ENCODE measurements around the gene STX8. TPM values are rescaled to one million over a fixed set of nuclear protein-coding genes. Genes with fewer than 3 reads are reported as not detected.

Gene STX8
- total RNA-seq (10 to 100 TPM; 42.8 to 70.6 (median 61.2) TPM), polyA plus RNA-seq (10 to 100 TPM; 34.0 to 50.5 (median 42.9) TPM)
- long read RNA-seq, donor 1, transcript STX8-201 (8 exons, 1,246 nt), result major isoform, 14 of 19 reads
- long read RNA-seq, donor 1, partial matches to known transcripts, result 2 of 19 reads
- long read RNA-seq, donor 1, other reads (novel, unspliced or antisense), result 0 of 19 reads
- long read RNA-seq, donor 2, transcript STX8-201 (8 exons, 1,246 nt), result major isoform, 27 of 37 reads
- long read RNA-seq, donor 2, partial matches to known transcripts, result 9 of 37 reads
- long read RNA-seq, donor 2, other reads (novel, unspliced or antisense), result 0 of 37 reads

GRCh38 chr17:9575381-9576101 is at the start of gene STX8:
Gene STX8, minus strand, starts transcription at chr17:9575820. Its CDS starts 12 bp downstream, at chr17:9575808.
- TF ChIP-seq CTCF (IDR thresholded peaks at IDR 0.05), result no peak
- no peaks in the 10 kb centered on the region for H3K27me3 ChIP-seq (ENCODE audit: insufficient read depth in 3 of 3, low read length in 2 of 3)

GRCh38 chr17:9622961-9623360 is 47.3 kb upstream of the STX8 start:
- no peak for DNase-seq
- TF ChIP-seq CTCF (IDR thresholded peaks at IDR 0.05), result no peak
- H3K4me1 ChIP-seq, result no peaks in the 10 kb centered on the region
- no peak for ATAC-seq
- H3K9me3 ChIP-seq, result peaks cover 34% of the 10 kb centered on the region
- no peaks in the 10 kb centered on the region for H3K27me3 ChIP-seq (ENCODE audit: insufficient read depth in 3 of 3, low read length in 2 of 3)
- intact Hi-C loops (cut with DNase I), result no loop called here
- no peak overlapping the region for H3K27ac ChIP-seq
- H3K36me3 ChIP-seq (ENCODE audit: insufficient read depth in 1 of 2, low read depth in 1 of 2), result no peaks in the 10 kb centered on the region
- H3K4me3 ChIP-seq, result no peak overlapping the region

More at GRCh38 chr17:9575381-9576101, at the start of gene STX8:
- DNase-seq (peak; percentile 94 to 95), ATAC-seq (peak; percentile 94 to 98 (median 98))
- Histone ChIP-seq H3K36me3 (ENCODE audit: insufficient read depth in 1 of 2, low read depth in 1 of 2) (no peaks in the 10 kb centered on the region), H3K4me1 (peaks cover 10% of the 10 kb centered on the region), H3K4me3 (peak within 1 kb of the TSS; percentile 94), H3K9me3 (no peaks in the 10 kb centered on the region), H3K27ac (peak within 1 kb of the TSS; percentile 68)
- intact Hi-C loops (cut with DNase I), result no loop called here
- 1% methylated on average over 42 of the region's 42 CpGs for WGBS, 3 donors

GRCh38 chr17:9615486-9615885 is 39.9 kb upstream of the STX8 start:
- H3K27ac ChIP-seq, result no peak overlapping the region
- intact Hi-C loops (cut with DNase I), result no loop called here
- DNase-seq (no peak), ATAC-seq (no peak)
- no peaks in the 10 kb centered on the region for H3K36me3 ChIP-seq (ENCODE audit: insufficient read depth in 1 of 2, low read depth in 1 of 2)
- WGBS, 3 donors, result 42 to 47% (median 43%) methylated on average over 2 of the region's 2 CpGs
- H3K4me3 ChIP-seq, result no peak overlapping the region
- TF ChIP-seq CTCF (IDR thresholded peaks at IDR 0.05), result no peak
- no peaks in the 10 kb centered on the region for H3K4me1 ChIP-seq
- H3K27me3 ChIP-seq (ENCODE audit: insufficient read depth in 3 of 3, low read length in 2 of 3), result no peaks in the 10 kb centered on the region
- H3K9me3 ChIP-seq, result no peaks in the 10 kb centered on the region

- no peak for DNase-seq
- H3K9me3 ChIP-seq, result no peaks in the 10 kb centered on the region
- no peaks in the 10 kb centered on the region for H3K27me3 ChIP-seq (ENCODE audit: insufficient read depth in 3 of 3, low read length in 2 of 3)
- no peak overlapping the region for H3K4me3 ChIP-seq
- intact Hi-C loops (cut with DNase I), result no loop called here
- H3K4me1 ChIP-seq, result no peaks in the 10 kb centered on the region
- no peak for ATAC-seq
- 55 to 60% (median 58%) methylated on average over 9 of the region's 9 CpGs for WGBS, 3 donors
- no peak overlapping the region for H3K27ac ChIP-seq
- no peaks in the 10 kb centered on the region for H3K36me3 ChIP-seq (ENCODE audit: insufficient read depth in 1 of 2, low read depth in 1 of 2)
- TF ChIP-seq CTCF (IDR thresholded peaks at IDR 0.05), result no peak
Observed at GRCh38 chr17:9612006-9612405, 36.4 kb upstream of the STX8 start.
